CD14-positive monocyte (primary cell): ENCODE data around the gene CINP. TPM values are rescaled to one million over a fixed set of nuclear protein-coding genes. Genes with fewer than 3 reads are reported as not detected.

Source experiments
- DNase-seq, 3 donors: peaks; one replicate each; pipeline ENCODE4 v3.0.0-alpha.2; 2011 to 2022
- H2AFZ ChIP-seq: 2 replicates; pipeline ENCODE4 v1.6.0; 2012; ENCODE audit warnings: mild to moderate bottlenecking, low read depth, low read length, inconsistent platforms; ENCODE audit not compliant: insufficient read depth, poor library complexity, severe bottlenecking
- H3K27ac ChIP-seq, 2 donors: 1 replicate in 1 of 2; 2 replicates in 1 of 2; pipeline ENCODE4 v1.5.1; 2012 to 2013; ENCODE audit warnings: low read length in 2 of 2, control low read depth in 1 of 2, inconsistent platforms in 1 of 2, low read depth in 1 of 2, mild to moderate bottlenecking in 1 of 2
- H3K27me3 ChIP-seq, 2 donors: one replicate each; pipeline versions ENCODE4 v1.6.0 to v1.6.1; 2011 to 2013; ENCODE audit warnings: low read length in 2 of 2; ENCODE audit not compliant: control insufficient read depth in 2 of 2, insufficient read depth in 2 of 2
- H3K36me3 ChIP-seq, 2 donors: replicated peaks in 1 of 2; 1 replicate in 1 of 2; 2 replicates in 1 of 2; pipeline versions ENCODE4 v1.5.1 to v1.6.1; 2012 to 2013; ENCODE audit warnings: low read length in 2 of 2, control low read depth in 1 of 2, inconsistent platforms in 1 of 2, mild to moderate bottlenecking in 1 of 2; ENCODE audit not compliant: insufficient read depth in 2 of 2, control insufficient read depth in 1 of 2
- H3K4me1 ChIP-seq, 2 donors: 1 replicate in 1 of 2; 2 replicates in 1 of 2; pipeline versions ENCODE4 v1.5.1 to v1.6.1; 2012 to 2013; ENCODE audit warnings: low read length in 2 of 2, control low read depth in 1 of 2, inconsistent platforms in 1 of 2, mild to moderate bottlenecking in 1 of 2, moderate library complexity in 1 of 2; ENCODE audit not compliant: insufficient read depth in 2 of 2, control insufficient read depth in 1 of 2
- H3K4me2 ChIP-seq: replicated peaks from 2 replicates; pipeline ENCODE3; 2012; ENCODE audit warnings: low read length, moderate library complexity, mild to moderate bottlenecking; ENCODE audit not compliant: poor library complexity, severe bottlenecking; ENCODE audit errors: extremely low read depth
- H3K4me3 ChIP-seq, 3 experiments: fragments of 200-600 bp in 1 of 3; sonication (generic) in 1 of 3; replicated peaks in 1 of 3; 1 replicate in 2 of 3; 2 replicates in 1 of 3; pipeline ENCODE4 v1.5.1; 2011 to 2013; ENCODE audit warnings: low read length in 3 of 3, mild to moderate bottlenecking in 3 of 3, control low read depth in 2 of 3, low read depth in 2 of 3, inconsistent platforms in 1 of 3, moderate library complexity in 1 of 3
- H3K79me2 ChIP-seq: 2 replicates; pipeline ENCODE4 v1.6.0; 2012; ENCODE audit warnings: mild to moderate bottlenecking, control low read depth, inconsistent platforms, low read length, moderate library complexity; ENCODE audit not compliant: insufficient read depth
- H3K9ac ChIP-seq: 2 replicates; pipeline ENCODE4 v1.6.0; 2017; ENCODE audit warnings: low read length, mild to moderate bottlenecking; ENCODE audit not compliant: insufficient read depth, poor library complexity, severe bottlenecking
- H3K9me3 ChIP-seq, 2 donors: replicated peaks in 1 of 2; 1 replicate in 1 of 2; 2 replicates in 1 of 2; pipeline versions ENCODE4 v1.5.1 to v1.6.1; 2012 to 2013; ENCODE audit warnings: low read length in 2 of 2, control low read depth in 1 of 2; ENCODE audit not compliant: control insufficient read depth in 1 of 2, insufficient read depth in 1 of 2
- H4K20me1 ChIP-seq: 2 replicates; pipeline ENCODE4 v1.6.0; 2012; ENCODE audit warnings: mild to moderate bottlenecking, low read length, control low read depth, moderate library complexity; ENCODE audit not compliant: insufficient read depth
- H3K27ac Mint-ChIP-seq, 7 donors: one replicate each; pipeline ENCODE4 v1.8.0; 2020; ENCODE audit warnings: mild to moderate bottlenecking in 7 of 7, mixed read lengths in 7 of 7, moderate library complexity in 6 of 7, inconsistent platforms in 2 of 7
- H3K27me3 Mint-ChIP-seq, 3 donors: one replicate each; pipeline ENCODE4 v1.8.0; 2021 to 2022; ENCODE audit warnings: low read depth in 3 of 3, mild to moderate bottlenecking in 3 of 3, mixed read lengths in 3 of 3, moderate library complexity in 3 of 3, inconsistent platforms in 1 of 3
- H3K36me3 Mint-ChIP-seq, 2 donors: one replicate each; pipeline ENCODE4 v1.8.0; 2020; ENCODE audit warnings: mixed read lengths in 2 of 2, inconsistent platforms in 1 of 2, mild to moderate bottlenecking in 1 of 2
- H3K4me1 Mint-ChIP-seq: one replicate; pipeline ENCODE4 v1.8.0; 2020; ENCODE audit warnings: mild to moderate bottlenecking, mixed read lengths
- H3K4me3 Mint-ChIP-seq, 2 donors: one replicate each; pipeline ENCODE4 v1.8.0; 2020; ENCODE audit warnings: mild to moderate bottlenecking in 2 of 2, mixed read lengths in 2 of 2, moderate library complexity in 1 of 2
- H3K9me3 Mint-ChIP-seq, 7 donors: one replicate each; pipeline ENCODE4 v1.8.0; 2020 to 2022; ENCODE audit warnings: mixed read lengths in 7 of 7, mild to moderate bottlenecking in 6 of 7, moderate library complexity in 6 of 7, inconsistent platforms in 2 of 7
- WGBS: methylation state at CpG from one replicate; pipeline ENCODE4 v1.1.5; 2013; ENCODE audit warnings: missing lambda C conversion rate; ENCODE audit not compliant: insufficient coverage; 5-methylcytosine and 5-hydroxymethylcytosine counted together
- intact Hi-C, 2 donors: fragments of 100-400 bp; cut with micrococcal nuclease; formaldehyde crosslinking; loops; one replicate each; pipeline versions ENCODE4 v1.15.0 to v1.15.1; 2023
- polyA plus RNA-seq, 3 donors: library from polyadenylated mRNA; depleted of rRNA in 1 of 3; unstranded in 2 of 3; stranded (reverse) in 1 of 3; fragments of 300-500 nt in 2 of 3; fragments of >200 nt in 1 of 3; fragmentation: Illumina TruSeq in 2 of 3; gene quantifications; 1 replicate in 2 of 3; 2 replicates in 1 of 3; pipeline ENCODE4 v1.2.3, GENCODE V29; 2012 to 2021
- TF ChIP-seq, protein P1 (sequence below): fragments of 200-600 bp; IDR thresholded peaks from one replicate; pipeline ENCODE4 v1.8.0; 2022; ENCODE audit warnings: antibody characterized with exemption, mild to moderate bottlenecking

The CINP gene
- polyA plus RNA-seq, 3 donors = 28.9 to 58.5 (median 57.1) TPM

DNA sequence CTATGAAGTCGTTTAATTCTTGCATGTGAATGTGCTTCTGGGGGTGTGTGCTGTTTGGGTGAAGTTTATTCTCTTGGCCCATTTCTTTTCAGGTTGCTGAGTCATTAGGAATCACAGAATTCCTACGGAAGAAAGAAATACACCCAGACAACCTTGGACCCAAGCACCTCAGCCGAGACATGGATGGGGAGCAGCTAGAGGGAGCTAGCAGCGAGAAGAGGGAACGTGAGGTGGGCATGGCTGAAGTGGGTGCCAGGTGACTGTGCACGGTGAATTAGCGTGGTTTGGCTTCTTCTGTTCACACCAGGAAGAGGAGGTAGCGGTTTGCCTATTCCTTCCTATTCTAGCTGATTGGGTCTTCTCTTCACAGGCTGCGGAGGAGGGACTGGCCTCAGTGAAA, 24.0 kb downstream of the CINP start:
- Mint-ChIP-seq H3K4me3 (no peak overlapping the region), H3K27me3 (no peaks in the 10 kb centered on the region), H3K27ac (peak overlapping the region in 2 of 7 donors; percentile 43 to 60), H3K4me1 (peaks cover 6% of the 10 kb centered on the region), H3K36me3 (peaks cover 56 to 77% of the 10 kb centered on the region in 2 donors), H3K9me3 (peaks cover 0 to 3% (median 0%) of the 10 kb centered on the region in 7 donors)
- H3K4me1 ChIP-seq = no peaks in the 10 kb centered on the region
- no peak overlapping the region for H3K4me3 ChIP-seq
- H3K79me2 ChIP-seq = no peaks in the 10 kb centered on the region
- intact Hi-C loops = no loop called here
- H4K20me1 ChIP-seq = no peaks in the 10 kb centered on the region
- DNase-seq = no peak
- 97% methylated on average over 8 of the region's 9 CpGs for WGBS
- peaks cover 27 to 64% of the 10 kb centered on the region in 2 donors for H3K36me3 ChIP-seq
- no peaks in the 10 kb centered on the region for H3K9me3 ChIP-seq
- no peak overlapping the region for H2AFZ ChIP-seq
- TF ChIP-seq, protein P1, sequence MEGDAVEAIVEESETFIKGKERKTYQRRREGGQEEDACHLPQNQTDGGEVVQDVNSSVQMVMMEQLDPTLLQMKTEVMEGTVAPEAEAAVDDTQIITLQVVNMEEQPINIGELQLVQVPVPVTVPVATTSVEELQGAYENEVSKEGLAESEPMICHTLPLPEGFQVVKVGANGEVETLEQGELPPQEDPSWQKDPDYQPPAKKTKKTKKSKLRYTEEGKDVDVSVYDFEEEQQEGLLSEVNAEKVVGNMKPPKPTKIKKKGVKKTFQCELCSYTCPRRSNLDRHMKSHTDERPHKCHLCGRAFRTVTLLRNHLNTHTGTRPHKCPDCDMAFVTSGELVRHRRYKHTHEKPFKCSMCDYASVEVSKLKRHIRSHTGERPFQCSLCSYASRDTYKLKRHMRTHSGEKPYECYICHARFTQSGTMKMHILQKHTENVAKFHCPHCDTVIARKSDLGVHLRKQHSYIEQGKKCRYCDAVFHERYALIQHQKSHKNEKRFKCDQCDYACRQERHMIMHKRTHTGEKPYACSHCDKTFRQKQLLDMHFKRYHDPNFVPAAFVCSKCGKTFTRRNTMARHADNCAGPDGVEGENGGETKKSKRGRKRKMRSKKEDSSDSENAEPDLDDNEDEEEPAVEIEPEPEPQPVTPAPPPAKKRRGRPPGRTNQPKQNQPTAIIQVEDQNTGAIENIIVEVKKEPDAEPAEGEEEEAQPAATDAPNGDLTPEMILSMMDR = no peak
- H3K4me2 ChIP-seq = no peak overlapping the region
- H3K27ac ChIP-seq = peak overlapping the region in 1 of 2 donors; percentile 20
- H3K9ac ChIP-seq = no peak overlapping the region
- no peaks in the 10 kb centered on the region for H3K27me3 ChIP-seq

DNA sequence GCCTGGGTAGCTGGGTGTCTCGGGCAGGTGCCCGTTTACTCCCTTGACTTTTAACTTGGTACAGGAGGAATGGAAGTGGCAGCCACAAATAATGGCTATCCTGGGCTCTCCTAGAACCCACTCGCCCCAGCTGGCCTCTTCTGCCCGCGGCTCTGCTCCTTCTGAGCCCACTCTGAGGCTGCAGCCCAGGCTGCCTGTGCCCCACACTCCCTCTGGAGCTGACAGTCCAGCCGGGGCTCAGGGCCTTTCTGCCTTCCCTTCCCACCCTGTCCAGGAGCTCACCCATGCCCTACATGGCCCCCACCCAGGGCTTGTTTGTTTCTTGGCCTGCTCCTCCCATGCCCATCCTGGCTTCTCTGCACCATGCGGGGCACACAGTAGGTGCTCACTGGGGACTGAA, 27.5 kb downstream of the CINP start:
- 100% methylated on average over 7 of the region's 7 CpGs for WGBS
- peaks cover 11 to 44% of the 10 kb centered on the region in 2 donors for H3K36me3 ChIP-seq
- H3K27me3 Mint-ChIP-seq = peaks cover 0 to 1% (median 0%) of the 10 kb centered on the region in 3 donors
- DNase-seq = no peak
- H3K27me3 ChIP-seq = no peaks in the 10 kb centered on the region
- H3K36me3 Mint-ChIP-seq = peaks cover 48 to 70% of the 10 kb centered on the region in 2 donors
- peaks cover 0 to 3% (median 0%) of the 10 kb centered on the region in 7 donors for H3K9me3 Mint-ChIP-seq
- no peaks in the 10 kb centered on the region for H3K79me2 ChIP-seq
- H3K27ac Mint-ChIP-seq = peak overlapping the region in 3 of 7 donors; percentile 42 to 50 (median 43)
- no peaks in the 10 kb centered on the region for H3K4me1 ChIP-seq
- no peak overlapping the region for H3K9ac ChIP-seq
- no peak overlapping the region for H3K4me3 Mint-ChIP-seq
- H4K20me1 ChIP-seq = no peaks in the 10 kb centered on the region
- H3K27ac ChIP-seq = no peak overlapping the region
- intact Hi-C loops = no loop called here
- H3K4me3 ChIP-seq = no peak overlapping the region
- no peak overlapping the region for H3K4me2 ChIP-seq
- no peaks in the 10 kb centered on the region for H3K9me3 ChIP-seq
- peaks cover 12% of the 10 kb centered on the region for H3K4me1 Mint-ChIP-seq
- TF ChIP-seq, protein P1 = no peak
- H2AFZ ChIP-seq = no peak overlapping the region
